OCI-LY7 (cell line): ENCODE measurements around the gene PDSS2.

ENCODE experiments used
- CTCF ChIP-seq: fragments of 200-600 bp; sonication (generic); conservative IDR thresholded peaks from 2 replicates; pipeline ENCODE4 v1.5.1; 2014; ENCODE audit warnings: mild to moderate bottlenecking, antibody characterized with exemption, low read length, moderate library complexity, mixed read lengths
- EZH2phosphoT487 ChIP-seq: fragments of 200-600 bp; sonication (generic); IDR thresholded peaks from 2 replicates; pipeline ENCODE4 v1.6.1; 2018; ENCODE audit warnings: low read depth, borderline replicate concordance, mild to moderate bottlenecking, mixed run types, antibody characterized with exemption, low read length, moderate library complexity, mixed read lengths

DNA sequence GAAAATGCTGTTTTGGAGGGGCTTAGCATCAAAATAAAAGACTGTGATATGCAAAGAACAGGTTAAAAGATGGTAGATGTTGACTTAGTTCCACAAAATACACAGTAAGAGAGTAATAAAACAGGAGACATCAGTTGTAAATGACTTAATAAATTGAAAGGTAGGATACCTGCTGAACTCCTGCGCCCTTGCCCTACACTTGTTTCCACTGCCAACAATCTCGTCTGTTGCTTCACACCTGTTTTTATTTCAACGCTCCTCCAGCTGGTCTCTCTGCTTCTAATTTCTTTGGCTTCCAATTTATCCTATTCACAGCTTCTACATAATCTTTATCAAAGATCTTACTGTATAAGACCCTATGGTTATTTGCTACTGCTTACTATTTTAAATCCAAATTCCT, 228.1 kb downstream of the PDSS2 start:
- TF ChIP-seq CTCF (no peak), EZH2phosphoT487 (no peak)
